Measurements from ENCODE around the gene NTN5.

DNA sequence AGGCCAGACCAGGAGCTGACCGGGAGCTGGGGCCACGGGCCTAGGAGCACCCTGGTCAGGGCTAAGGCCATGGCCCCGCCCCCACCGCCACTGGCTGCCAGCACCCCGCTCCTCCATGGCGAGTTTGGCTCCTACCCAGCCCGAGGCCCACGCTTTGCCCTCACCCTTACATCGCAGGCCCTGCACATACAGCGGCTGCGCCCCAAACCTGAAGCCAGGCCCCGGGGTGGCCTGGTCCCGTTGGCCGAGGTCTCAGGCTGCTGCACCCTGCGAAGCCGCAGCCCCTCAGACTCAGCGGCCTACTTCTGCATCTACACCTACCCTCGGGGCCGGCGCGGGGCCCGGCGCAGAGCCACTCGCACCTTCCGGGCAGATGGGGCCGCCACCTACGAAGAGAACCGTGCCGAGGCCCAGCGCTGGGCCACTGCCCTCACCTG lies 46.9 kb downstream of the NTN5 start:
- TF ChIP-seq, protein P1, sequence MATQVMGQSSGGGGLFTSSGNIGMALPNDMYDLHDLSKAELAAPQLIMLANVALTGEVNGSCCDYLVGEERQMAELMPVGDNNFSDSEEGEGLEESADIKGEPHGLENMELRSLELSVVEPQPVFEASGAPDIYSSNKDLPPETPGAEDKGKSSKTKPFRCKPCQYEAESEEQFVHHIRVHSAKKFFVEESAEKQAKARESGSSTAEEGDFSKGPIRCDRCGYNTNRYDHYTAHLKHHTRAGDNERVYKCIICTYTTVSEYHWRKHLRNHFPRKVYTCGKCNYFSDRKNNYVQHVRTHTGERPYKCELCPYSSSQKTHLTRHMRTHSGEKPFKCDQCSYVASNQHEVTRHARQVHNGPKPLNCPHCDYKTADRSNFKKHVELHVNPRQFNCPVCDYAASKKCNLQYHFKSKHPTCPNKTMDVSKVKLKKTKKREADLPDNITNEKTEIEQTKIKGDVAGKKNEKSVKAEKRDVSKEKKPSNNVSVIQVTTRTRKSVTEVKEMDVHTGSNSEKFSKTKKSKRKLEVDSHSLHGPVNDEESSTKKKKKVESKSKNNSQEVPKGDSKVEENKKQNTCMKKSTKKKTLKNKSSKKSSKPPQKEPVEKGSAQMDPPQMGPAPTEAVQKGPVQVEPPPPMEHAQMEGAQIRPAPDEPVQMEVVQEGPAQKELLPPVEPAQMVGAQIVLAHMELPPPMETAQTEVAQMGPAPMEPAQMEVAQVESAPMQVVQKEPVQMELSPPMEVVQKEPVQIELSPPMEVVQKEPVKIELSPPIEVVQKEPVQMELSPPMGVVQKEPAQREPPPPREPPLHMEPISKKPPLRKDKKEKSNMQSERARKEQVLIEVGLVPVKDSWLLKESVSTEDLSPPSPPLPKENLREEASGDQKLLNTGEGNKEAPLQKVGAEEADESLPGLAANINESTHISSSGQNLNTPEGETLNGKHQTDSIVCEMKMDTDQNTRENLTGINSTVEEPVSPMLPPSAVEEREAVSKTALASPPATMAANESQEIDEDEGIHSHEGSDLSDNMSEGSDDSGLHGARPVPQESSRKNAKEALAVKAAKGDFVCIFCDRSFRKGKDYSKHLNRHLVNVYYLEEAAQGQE (IDR thresholded peaks at IDR 0.05; ENCODE audit: insufficient read depth in 1 of 2, low read depth in 2 of 2, low read length in 2 of 2), result no peak
- TF ChIP-seq SIN3A (IDR thresholded peaks at IDR 0.05; ENCODE audit: borderline replicate concordance, insufficient read depth, low read length) (no peak), POLR2AphosphoS5 (IDR thresholded peaks at IDR 0.05; ENCODE audit: low read depth, low read length) (no peak), TAF1 (IDR thresholded peaks at IDR 0.05; ENCODE audit: borderline replicate concordance, insufficient read depth, low read length) (no peak)
